Ishikawa (cell line): ENCODE results near the gene ACD.
A peak's percentile ranks its signal among the peaks of the same experiment; 100 is the strongest.

Source experiments
- CEBPB ChIP-seq: IDR thresholded peaks from 2 replicates; pipeline ENCODE4 v1.6.1; 2012
- CREB1 ChIP-seq: IDR thresholded peaks from 2 replicates; pipeline ENCODE4 v1.6.1; 2012; ENCODE audit warnings: low read depth
- EGR1 ChIP-seq: IDR thresholded peaks from 2 replicates; pipeline ENCODE4 v1.6.1; 2012
- EP300 ChIP-seq: IDR thresholded peaks from 2 replicates; pipeline ENCODE4 v1.6.1; 2012; ENCODE audit warnings: borderline replicate concordance
- FOXM1 ChIP-seq: IDR thresholded peaks from 2 replicates; pipeline ENCODE4 v1.6.1; 2012; ENCODE audit warnings: low read depth, borderline replicate concordance
- MAX ChIP-seq: IDR thresholded peaks from 2 replicates; pipeline ENCODE4 v1.6.1; 2012
- NFIC ChIP-seq: IDR thresholded peaks from 2 replicates; pipeline ENCODE4 v1.6.1; 2012
- RAD21 ChIP-seq: IDR thresholded peaks from 2 replicates; pipeline ENCODE4 v1.6.1; 2012; ENCODE audit warnings: low read depth
- REST ChIP-seq: IDR thresholded peaks from 2 replicates; pipeline ENCODE4 v1.6.1; 2012; ENCODE audit warnings: low read depth, mild to moderate bottlenecking
- TAF1 ChIP-seq: IDR thresholded peaks from 2 replicates; pipeline ENCODE4 v1.6.1; 2012; ENCODE audit warnings: low read depth, mild to moderate bottlenecking
- TCF12 ChIP-seq: IDR thresholded peaks from 2 replicates; pipeline ENCODE4 v1.6.1; 2012; ENCODE audit warnings: low read depth
- TEAD4 ChIP-seq: IDR thresholded peaks from 2 replicates; pipeline ENCODE4 v1.6.1; 2012
- USF1 ChIP-seq: IDR thresholded peaks from 2 replicates; pipeline ENCODE4 v1.6.1; 2012
- YY1 ChIP-seq: IDR thresholded peaks from 2 replicates; pipeline ENCODE4 v1.6.1; 2012; ENCODE audit warnings: low read depth
- ZBTB7A ChIP-seq: IDR thresholded peaks from 2 replicates; pipeline ENCODE4 v1.6.1; 2012; ENCODE audit warnings: low read depth

The ACD gene

GRCh38 chr16:67673712-67674580 is 13.9 kb upstream of the ACD start:
- no peak for TF ChIP-seq RAD21
- TF ChIP-seq NFIC: peak; percentile 86
- no peak for TF ChIP-seq ZBTB7A
- no peak for TF ChIP-seq TEAD4
- no peak for TF ChIP-seq MAX
- TF ChIP-seq YY1: no peak

GRCh38 chr16:67672739-67673662 is 12.9 kb upstream of the ACD start:
- TF ChIP-seq REST: no peak
- TF ChIP-seq RAD21: peak; percentile 85

- TF ChIP-seq USF1 (no peak), CEBPB (no peak), ZBTB7A (no peak), TEAD4 (no peak), RAD21 (no peak), YY1 (no peak), EGR1 (no peak), EP300 (no peak), TAF1 (no peak), TCF12 (no peak), NFIC (no peak), REST (no peak), FOXM1 (no peak), CREB1 (no peak), MAX (no peak)
Observed at GRCh38 chr16:67672306-67672705, 12.2 kb upstream of the ACD start.

GRCh38 chr16:67669499-67670101 is 9.5 kb upstream of the ACD start:
- TF ChIP-seq YY1: no peak
- TF ChIP-seq EGR1: no peak
- no peak for TF ChIP-seq FOXM1
- no peak for TF ChIP-seq RAD21
- TF ChIP-seq MAX: no peak
- no peak for TF ChIP-seq REST
- TF ChIP-seq TEAD4: no peak
- TF ChIP-seq TAF1: no peak
- TF ChIP-seq CREB1: no peak
- TF ChIP-seq CEBPB: no peak
- no peak for TF ChIP-seq TCF12
- no peak for TF ChIP-seq ZBTB7A
- TF ChIP-seq EP300: no peak
- TF ChIP-seq USF1: no peak
- no peak for TF ChIP-seq NFIC
